Amygdala (tissue), 56 donors: Measurements from ENCODE around the gene SFT2D2.

Experiments
- DNase-seq, 56 donors: peaks; one replicate each; lab custom pipeline; 2025; lab: John Stamatoyannopoulos, UW

Gene SFT2D2

GRCh38 chr1:168300626-168301025 lies 74.8 kb downstream of the SFT2D2 start:
- peak in 2 of 56 donors; percentile 6 to 13 for DNase-seq

DNA sequence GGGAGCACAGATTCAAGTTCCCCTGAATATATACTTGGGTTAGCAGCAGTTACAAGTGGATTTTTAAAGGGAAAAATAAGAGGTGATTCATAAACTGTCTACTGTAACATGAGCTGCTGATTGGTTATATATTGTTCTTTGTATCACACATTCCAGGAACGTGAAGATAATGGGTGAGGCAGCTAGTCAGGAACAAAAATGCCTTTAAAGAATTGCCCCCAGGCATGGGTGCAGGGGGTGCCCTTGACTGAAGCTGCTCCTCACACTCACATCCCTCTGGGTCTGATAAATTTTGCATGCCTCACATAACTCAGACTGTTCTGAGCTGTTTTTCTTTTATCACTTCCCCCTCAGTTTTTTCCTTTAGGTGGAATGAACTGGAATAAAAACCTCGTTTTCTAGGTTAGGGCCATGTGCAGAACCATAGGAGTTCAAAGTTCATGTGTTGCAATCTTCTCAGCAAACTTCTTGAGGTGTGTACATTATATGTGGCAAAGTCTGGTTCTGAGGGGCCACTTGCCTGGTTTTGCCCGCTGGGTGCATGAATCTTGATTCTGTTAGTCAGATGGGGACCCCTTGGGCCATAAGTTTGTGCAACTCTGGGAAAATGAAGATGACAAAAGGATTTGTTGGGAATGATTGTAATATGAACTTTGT lies 76.0 kb downstream of the SFT2D2 start:
- no peak for DNase-seq
